BE2C (cell line): Measurements from ENCODE around the gene CALHM5.

Experiments
- DNase-seq: peaks from one replicate; pipeline ENCODE4 v3.0.0-alpha.2; 2020
- H3K27me3 ChIP-seq: fragments of 250-450 bp; sonication (Bioruptor Pico); 2 replicates; pipeline ENCODE4 v1.5.1; 2020; ENCODE audit warnings: mild to moderate bottlenecking
- H3K36me3 ChIP-seq: fragments of 250-450 bp; sonication (Bioruptor Pico); 2 replicates; pipeline ENCODE4 v1.5.1; 2020; ENCODE audit warnings: mild to moderate bottlenecking
- H3K4me1 ChIP-seq: fragments of 250-450 bp; sonication (Bioruptor Pico); 2 replicates; pipeline ENCODE4 v1.5.1; 2020
- H3K4me3 ChIP-seq: 2 replicates; pipeline ENCODE4 v1.5.1; 2011; ENCODE audit warnings: low read depth, low read length
- H3K9me3 ChIP-seq: fragments of 250-450 bp; sonication (Bioruptor Pico); 2 replicates; pipeline ENCODE4 v1.5.1; 2020
- TF ChIP-seq, protein P1 (sequence below): IDR thresholded peaks from 2 replicates; pipeline ENCODE4 v1.5.1; 2012; ENCODE audit warnings: mild to moderate bottlenecking, low read depth, low read length

The CALHM5 gene

DNA sequence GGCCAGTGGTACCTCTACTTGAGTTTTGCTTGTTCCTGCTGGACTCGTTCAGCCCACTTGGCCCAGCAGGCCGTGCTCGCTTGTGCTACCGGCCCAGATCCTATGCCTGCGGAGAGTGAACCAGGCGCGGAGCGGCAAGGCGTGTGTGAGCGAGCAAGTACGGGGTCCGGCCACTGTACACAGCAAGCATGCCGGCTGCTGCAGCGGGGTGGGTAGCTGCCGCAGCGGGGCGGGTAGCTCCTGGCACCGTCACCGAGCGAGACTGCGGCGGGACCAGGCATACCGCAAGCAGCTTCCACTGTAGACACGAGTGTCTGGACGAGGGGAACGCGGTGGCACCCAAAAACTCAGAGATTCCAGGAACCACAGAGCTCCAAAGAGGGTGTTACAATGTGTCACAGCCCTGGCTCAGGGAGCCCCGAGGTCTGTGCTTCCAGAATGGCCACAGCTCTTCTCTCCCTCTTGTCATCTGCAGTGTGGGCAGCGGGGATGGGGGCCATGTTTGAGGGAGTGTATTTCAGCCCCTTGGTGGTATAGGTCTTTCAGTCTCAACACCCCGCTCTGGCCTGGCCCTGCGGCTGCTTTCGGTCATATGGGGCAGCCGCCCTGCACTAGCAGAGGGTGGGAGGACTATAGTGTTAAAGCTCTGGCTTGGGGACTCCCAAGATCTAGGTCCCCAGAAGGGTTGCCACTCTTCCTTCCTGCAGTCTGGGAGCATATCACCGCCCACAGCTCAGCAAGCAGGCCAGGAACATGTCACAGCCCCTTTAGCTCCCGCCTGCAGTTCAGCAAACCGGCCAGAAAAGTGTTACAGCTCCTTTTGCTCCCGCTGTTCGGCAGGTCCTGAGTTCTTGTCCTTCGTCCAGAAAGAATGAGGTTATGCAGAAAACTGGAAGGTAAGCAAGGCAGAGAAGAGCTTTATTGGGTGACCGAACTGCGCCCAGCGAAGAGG lies 53.8 kb downstream of the CALHM5 start:
- no peaks in the 10 kb centered on the region for H3K36me3 ChIP-seq
- no peaks in the 10 kb centered on the region; the same call in 1 of the 2 replicates for H3K27me3 ChIP-seq
- H3K4me1 ChIP-seq: no peaks in the 10 kb centered on the region; the same call in 1 of the 2 replicates
- peak overlapping the region; percentile 43 for H3K4me3 ChIP-seq
- no peaks in the 10 kb centered on the region for H3K9me3 ChIP-seq
- peak; percentile 45 for DNase-seq
- TF ChIP-seq, protein P1, sequence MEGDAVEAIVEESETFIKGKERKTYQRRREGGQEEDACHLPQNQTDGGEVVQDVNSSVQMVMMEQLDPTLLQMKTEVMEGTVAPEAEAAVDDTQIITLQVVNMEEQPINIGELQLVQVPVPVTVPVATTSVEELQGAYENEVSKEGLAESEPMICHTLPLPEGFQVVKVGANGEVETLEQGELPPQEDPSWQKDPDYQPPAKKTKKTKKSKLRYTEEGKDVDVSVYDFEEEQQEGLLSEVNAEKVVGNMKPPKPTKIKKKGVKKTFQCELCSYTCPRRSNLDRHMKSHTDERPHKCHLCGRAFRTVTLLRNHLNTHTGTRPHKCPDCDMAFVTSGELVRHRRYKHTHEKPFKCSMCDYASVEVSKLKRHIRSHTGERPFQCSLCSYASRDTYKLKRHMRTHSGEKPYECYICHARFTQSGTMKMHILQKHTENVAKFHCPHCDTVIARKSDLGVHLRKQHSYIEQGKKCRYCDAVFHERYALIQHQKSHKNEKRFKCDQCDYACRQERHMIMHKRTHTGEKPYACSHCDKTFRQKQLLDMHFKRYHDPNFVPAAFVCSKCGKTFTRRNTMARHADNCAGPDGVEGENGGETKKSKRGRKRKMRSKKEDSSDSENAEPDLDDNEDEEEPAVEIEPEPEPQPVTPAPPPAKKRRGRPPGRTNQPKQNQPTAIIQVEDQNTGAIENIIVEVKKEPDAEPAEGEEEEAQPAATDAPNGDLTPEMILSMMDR: no peak

DNA sequence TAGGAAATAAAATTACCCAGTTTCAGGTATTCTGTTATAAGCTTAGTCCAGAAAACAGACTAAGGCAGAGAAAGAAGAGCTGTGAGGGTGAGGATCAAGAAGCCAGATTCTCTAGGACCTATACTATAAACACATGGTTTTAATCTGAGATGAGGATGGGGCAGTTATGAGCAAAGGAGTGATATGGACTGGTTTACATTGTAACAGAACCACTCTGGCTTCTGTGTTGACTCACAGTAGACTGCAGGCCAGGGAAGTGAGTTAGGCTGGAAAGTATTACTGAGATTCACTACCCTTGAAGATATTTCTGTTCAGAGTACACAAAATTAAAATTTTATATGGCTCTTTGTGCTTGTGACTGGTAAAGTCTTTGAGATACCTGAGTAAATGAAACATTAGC lies 56.7 kb downstream of the CALHM5 start:
- Histone ChIP-seq H3K4me3 (no peak overlapping the region), H3K4me1 (no peaks in the 10 kb centered on the region; the same call in 1 of the 2 replicates), H3K27me3 (no peaks in the 10 kb centered on the region; the same call in 1 of the 2 replicates), H3K9me3 (no peaks in the 10 kb centered on the region), H3K36me3 (no peaks in the 10 kb centered on the region)
- TF ChIP-seq, protein P1: no peak
- no peak for DNase-seq

DNA sequence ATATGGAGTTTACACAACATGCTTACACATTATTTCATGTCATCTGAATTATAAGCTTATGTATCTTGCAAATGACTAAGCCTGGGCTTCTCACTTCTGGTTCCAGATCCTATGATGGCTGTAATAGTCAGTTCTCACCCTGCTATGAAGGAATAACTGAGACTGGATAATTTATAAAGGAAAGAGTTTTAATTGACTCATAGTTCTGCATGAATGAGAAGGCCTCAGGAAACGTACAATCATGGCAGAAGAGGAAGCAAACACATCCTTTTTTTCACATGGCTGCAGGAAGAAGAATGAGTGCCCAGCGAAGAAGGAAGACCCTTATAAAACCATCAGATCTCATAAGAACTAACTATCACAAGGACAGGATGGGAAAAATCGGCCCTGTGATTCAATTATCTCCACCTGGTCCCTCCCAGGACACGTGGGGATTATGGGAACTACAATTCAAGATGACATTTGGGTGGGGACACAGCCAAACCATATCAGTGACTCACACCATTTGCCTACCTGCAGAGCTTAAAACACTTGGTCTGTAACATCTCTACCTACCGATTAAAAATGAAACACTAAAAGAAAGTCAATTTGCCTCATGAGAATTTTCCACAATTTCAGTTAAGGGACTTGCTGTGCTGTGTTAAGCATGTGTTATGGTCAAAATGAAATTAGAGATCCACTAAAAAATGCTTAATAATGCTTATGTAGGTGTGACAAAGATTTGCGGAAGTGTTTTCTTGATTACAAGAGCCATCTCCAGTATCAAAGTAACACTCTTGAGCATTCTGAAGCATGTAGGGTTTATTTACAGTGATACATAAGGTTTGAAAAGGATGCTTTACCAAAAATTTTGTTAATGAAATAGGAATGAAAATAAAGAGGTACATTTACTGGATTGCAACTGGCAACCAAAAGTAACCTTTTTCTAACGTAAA lies 57.6 kb downstream of the CALHM5 start:
- TF ChIP-seq, protein P1: no peak
- H3K4me1 ChIP-seq: no peaks in the 10 kb centered on the region; the same call in 1 of the 2 replicates
- H3K4me3 ChIP-seq: no peak overlapping the region
- no peak for DNase-seq
- H3K36me3 ChIP-seq: peaks cover 4% of the 10 kb centered on the region
- no peaks in the 10 kb centered on the region; the same call in 1 of the 2 replicates for H3K27me3 ChIP-seq
- H3K9me3 ChIP-seq: no peaks in the 10 kb centered on the region

DNA sequence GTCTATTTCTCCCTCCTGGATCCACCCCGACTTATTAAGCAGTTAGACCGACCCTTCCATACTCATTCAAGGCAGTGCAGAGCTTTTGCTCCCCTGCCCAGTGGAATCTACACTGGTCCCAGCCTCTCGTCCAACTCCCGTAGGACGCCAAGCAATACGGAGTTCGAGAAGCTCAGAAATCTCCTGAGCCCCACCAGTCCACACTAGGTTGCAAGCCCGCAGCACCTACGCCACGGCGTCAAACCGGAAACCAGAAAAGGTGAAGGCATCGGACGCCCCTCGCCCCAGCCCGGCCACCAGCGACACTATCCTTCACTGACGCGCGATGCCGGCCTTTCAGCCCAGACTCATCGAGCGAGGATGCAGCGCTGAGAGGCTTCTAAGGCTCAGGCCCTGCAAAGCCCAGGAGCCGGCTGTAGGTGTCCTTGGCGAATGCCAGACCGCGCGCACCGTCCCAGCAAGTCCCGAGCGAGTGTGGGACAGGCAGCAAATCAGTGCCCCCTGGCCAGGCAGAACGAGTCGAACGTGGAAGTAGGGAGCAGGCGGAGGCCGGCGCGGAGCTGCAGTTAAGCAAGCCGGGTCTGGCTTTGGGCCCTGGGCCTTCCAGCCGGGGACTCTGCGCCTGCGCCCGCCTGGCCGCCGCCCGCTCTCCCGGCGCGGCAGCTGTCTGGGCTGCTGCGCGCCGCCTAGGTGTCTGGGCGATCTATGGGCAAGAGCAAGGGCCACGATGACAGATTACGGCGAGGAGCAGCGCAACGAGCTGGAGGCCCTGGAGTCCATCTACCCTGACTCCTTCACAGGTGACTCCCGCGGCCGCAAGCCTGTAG lies 59.6 kb downstream of the CALHM5 start, which contains the start of gene RWDD1:
Gene RWDD1, plus strand, starts transcription at position 649 of the 827 bp plus-strand sequence. Its CDS starts 79 bp downstream, at position 728.
- Histone ChIP-seq H3K9me3 (no peaks in the 10 kb centered on the region), H3K27me3 (no peaks in the 10 kb centered on the region), H3K36me3 (peaks cover 13% of the 10 kb centered on the region), H3K4me1 (no peaks in the 10 kb centered on the region; the same call in 1 of the 2 replicates), H3K4me3 (peak within 1 kb of the TSS; percentile 98)
- TF ChIP-seq, protein P1: no peak
- DNase-seq: peak; percentile 99

DNA sequence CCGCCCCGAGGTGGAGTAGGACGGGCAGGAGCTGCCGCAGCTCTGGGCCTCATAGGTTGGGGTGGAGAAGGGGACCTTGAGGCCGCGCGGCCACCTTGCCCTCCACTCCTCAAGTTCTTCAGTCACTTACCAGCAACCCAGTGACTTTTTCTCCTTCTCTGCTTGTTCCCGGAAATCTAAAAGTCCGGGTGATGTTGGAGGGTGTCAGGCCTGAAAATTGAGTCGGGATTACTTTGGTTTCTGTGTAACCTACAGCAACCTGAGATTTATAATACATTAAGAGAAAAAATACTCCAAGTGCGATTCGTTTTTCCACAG lies 60.2 kb downstream of the CALHM5 start:
- TF ChIP-seq, protein P1: no peak
- H3K4me1 ChIP-seq: no peaks in the 10 kb centered on the region; the same call in 1 of the 2 replicates
- peak overlapping the region; percentile 98 for H3K4me3 ChIP-seq
- H3K27me3 ChIP-seq: no peaks in the 10 kb centered on the region
- no peak for DNase-seq
- no peaks in the 10 kb centered on the region for H3K9me3 ChIP-seq
- H3K36me3 ChIP-seq: peaks cover 17% of the 10 kb centered on the region
